HEK293T (cell line): Measurements from ENCODE around the gene MCM10.

ENCODE experiments used
- FOXK2 ChIP-seq: fragments of 450-650 bp; IDR thresholded peaks from 2 replicates; pipeline ENCODE4 v1.6.1; 2016; ENCODE audit warnings: mild to moderate bottlenecking
- NFRKB ChIP-seq: fragments of 450-650 bp; IDR thresholded peaks from 2 replicates; pipeline ENCODE4 v1.6.1; 2016; ENCODE audit warnings: mild to moderate bottlenecking, moderate library complexity

GRCh38 chr10:13180788-13181187, 19.4 kb downstream of the MCM10 start:
- TF ChIP-seq NFRKB (no peak), FOXK2 (no peak)
